K562 (cell line): Measurements from ENCODE around the gene C2orf92. TPM values are rescaled to one million over a fixed set of nuclear protein-coding genes. Genes with fewer than 3 reads are reported as not detected.

ENCODE experiments used
- BRD9 ChIP-seq: fragments of 450-650 bp; IDR thresholded peaks from 2 replicates; pipeline ENCODE4 v1.6.1; 2018; ENCODE audit warnings: low read depth; ENCODE audit not compliant: partially characterized antibody
- CHD2 ChIP-seq: IDR thresholded peaks from 2 replicates; pipeline ENCODE4 v1.6.1; 2011; ENCODE audit warnings: low read depth, low read length
- CTCF ChIP-seq, 3 experiments: IDR thresholded peaks in 2 of 3; conservative IDR thresholded peaks in 1 of 3; 2 replicates each; pipeline ENCODE4 v1.5.1; 2011 to 2012; ENCODE audit warnings: low read length in 3 of 3, mild to moderate bottlenecking in 3 of 3, control low read depth in 2 of 3, improper control_type of control experiment in 1 of 3, inconsistent platforms in 1 of 3, low read depth in 1 of 3, mixed read lengths in 1 of 3, moderate library complexity in 1 of 3; ENCODE audit not compliant: insufficient read depth in 2 of 3
- GATAD2B ChIP-seq: fragments of 450-650 bp; IDR thresholded peaks from 2 replicates; pipeline ENCODE4 v1.6.1; 2017; ENCODE audit warnings: mild to moderate bottlenecking, borderline replicate concordance
- HES1 ChIP-seq: fragments of 450-650 bp; IDR thresholded peaks from 2 replicates; pipeline ENCODE4 v1.6.1; 2016; ENCODE audit warnings: low read depth, mild to moderate bottlenecking, moderate library complexity
- HMBOX1 ChIP-seq: sonication (generic); IDR thresholded peaks from 2 replicates; pipeline ENCODE4 v1.6.1; 2016
- ILF3 ChIP-seq: fragments of 450-650 bp; IDR thresholded peaks from 2 replicates; pipeline ENCODE4 v1.6.1; 2018; ENCODE audit warnings: antibody characterized with exemption, mild to moderate bottlenecking, moderate library complexity, borderline replicate concordance
- PRPF4 ChIP-seq: fragments of 200-400 bp; formaldehyde crosslinking; IDR thresholded peaks from one replicate; pipeline ENCODE4 v1.6.1; 2017; ENCODE audit warnings: low read length, low read depth, mild to moderate bottlenecking; ENCODE audit not compliant: insufficient read depth, poor library complexity, severe bottlenecking
- RERE ChIP-seq: sonication (generic); formaldehyde crosslinking; IDR thresholded peaks from 2 replicates; pipeline ENCODE4 v1.8.0; 2023; ENCODE audit warnings: missing genetic modification reagents, mild to moderate bottlenecking, borderline replicate concordance
- SFPQ ChIP-seq: fragments of 200-400 bp; formaldehyde crosslinking; IDR thresholded peaks from 2 replicates; pipeline ENCODE4 v1.6.1; 2017; ENCODE audit warnings: mild to moderate bottlenecking, low read depth, low read length, moderate library complexity
- ZNF174 ChIP-seq: fragments of 250-450 bp; sonication (Bioruptor Pico); IDR thresholded peaks from 2 replicates; pipeline ENCODE4 v1.4.0; 2020; ENCODE audit warnings: mild to moderate bottlenecking
- ZNF197 ChIP-seq: fragments of 200-800 bp; sonication (Bioruptor generic); IDR thresholded peaks from 2 replicates; pipeline ENCODE4 v1.6.1; 2016; ENCODE audit warnings: low read depth, missing genetic modification characterization, missing compliant biosample characterization
- ZNF830 ChIP-seq: fragments of 250-450 bp; sonication (Bioruptor Pico); IDR thresholded peaks from 2 replicates; pipeline ENCODE4 v1.5.0; 2021; ENCODE audit warnings: mild to moderate bottlenecking
- polyA plus RNA-seq, 8 experiments: library from polyadenylated mRNA; depleted of rRNA in 4 of 8; stranded (reverse) in 5 of 8; unstranded in 3 of 8; fragments of >200 nt; fragmentation: Nextera tagmentation in 2 of 8; fragmentation: Illumina TruSeq in 1 of 8; extraction: Ambion mirVana in 2 of 8; extraction: Trizol in 1 of 8; gene quantifications; 2 replicates each; pipeline versions ENCODE4 v1.2.1 to v1.2.3, GENCODE V29; 2011 to 2014; ENCODE audit warnings: inconsistent platforms in 1 of 8, missing spikeins in 1 of 8
- total RNA-seq, 7 experiments: library from RNA; depleted of rRNA in 6 of 7; stranded (reverse); fragments of >200 nt in 6 of 7; fragmentation: Illumina TruSeq in 2 of 7; extraction: Trizol in 2 of 7; gene quantifications; 2 replicates each; pipeline versions ENCODE4 v1.2.1 to v1.2.3, GENCODE V29; 2011 to 2021; ENCODE audit warnings: low replicate concordance in 1 of 7

Gene C2orf92
- total and polyA plus RNA-seq, 9 of the 15 experiments (the other 6 are each of a cell fraction or from before 2014, with no cell fraction given): 0.65 to 6.8 (median 3.6) TPM

GRCh38 chr2:97697252-97698235 lies 28.0 kb downstream of the C2orf92 start (continued):
- TF ChIP-seq HMBOX1 (no peak), BRD9 (no peak), CHD2 (no peak), PRPF4 (no peak), CTCF (IDR thresholded peaks at IDR 0.05 in 2 of 3, conservative IDR thresholded peaks at IDR 0.05 in 1 of 3; ENCODE audit: insufficient read depth in 2 of 3, low read depth in 1 of 3, low read length in 3 of 3) (peak; percentile 94 to 99 (median 97)), ZNF830 (CRISPR knock-in tag) (no peak), ZNF174 (no peak), RERE (CRISPR knock-in tag) (no peak), ZNF197 (CRISPR knock-in tag) (no peak), HES1 (no peak), GATAD2B (peak; percentile 65; the same call in 1 of the 2 replicates), SFPQ (no peak), ILF3 (no peak)
